Neuronal stem cell (in vitro differentiated cells): ENCODE results near the gene RHOG.

Source experiments
- DNase-seq: peaks from one replicate; pipeline ENCODE4 v3.0.0-alpha.2; 2013; ENCODE audit warnings: low spot score
- H2AFZ ChIP-seq: one replicate; pipeline ENCODE4 v1.6.1; 2013; ENCODE audit warnings: mild to moderate bottlenecking, low read length, inconsistent platforms
- H2AK5ac ChIP-seq: 2 replicates; pipeline ENCODE4 v1.6.1; 2013; ENCODE audit warnings: low read depth, mild to moderate bottlenecking, inconsistent platforms, low read length, moderate library complexity, mixed read lengths
- H2BK120ac ChIP-seq: 2 replicates; pipeline ENCODE4 v1.6.1; 2013; ENCODE audit warnings: low read depth, mild to moderate bottlenecking, inconsistent platforms, low read length, moderate library complexity, mixed read lengths
- H2BK12ac ChIP-seq: one replicate; pipeline ENCODE4 v1.6.1; 2013; ENCODE audit warnings: low read length, inconsistent platforms
- H2BK15ac ChIP-seq: 2 replicates; pipeline ENCODE4 v1.6.1; 2013; ENCODE audit warnings: mild to moderate bottlenecking, low read length, inconsistent platforms, mixed read lengths
- H2BK5ac ChIP-seq: one replicate; pipeline ENCODE4 v1.6.1; 2013; ENCODE audit warnings: inconsistent platforms, mild to moderate bottlenecking, low read length, moderate library complexity
- H3K14ac ChIP-seq: one replicate; pipeline ENCODE4 v1.6.1; 2013; ENCODE audit warnings: low read length, inconsistent platforms
- H3K18ac ChIP-seq: 2 replicates; pipeline ENCODE4 v1.6.1; 2013; ENCODE audit warnings: low read length, inconsistent platforms
- H3K23ac ChIP-seq: 2 replicates; pipeline ENCODE4 v1.6.1; 2013; ENCODE audit warnings: low read depth, mild to moderate bottlenecking, mixed read lengths, low read length, inconsistent platforms; ENCODE audit not compliant: poor library complexity
- H3K27ac ChIP-seq: replicated peaks from 3 replicates; pipeline ENCODE4 v1.5.1; 2013; ENCODE audit warnings: low read length, inconsistent platforms
- H3K27me3 ChIP-seq, 3 experiments: 2 replicates each; pipeline ENCODE4 v1.6.1; 2013; ENCODE audit warnings: low read length in 3 of 3, mild to moderate bottlenecking in 2 of 3, inconsistent platforms in 1 of 3, low read depth in 1 of 3, mixed read lengths in 1 of 3, moderate library complexity in 1 of 3; ENCODE audit not compliant: control insufficient read depth in 3 of 3, insufficient read depth in 3 of 3
- H3K36me3 ChIP-seq, 2 donors: replicated peaks in 1 of 2; 2 replicates each; pipeline ENCODE4 v1.6.1; 2013; ENCODE audit warnings: low read length in 2 of 2; ENCODE audit not compliant: control insufficient read depth in 2 of 2, insufficient read depth in 2 of 2
- H3K4ac ChIP-seq: 2 replicates; pipeline ENCODE4 v1.6.1; 2013; ENCODE audit warnings: inconsistent platforms, mild to moderate bottlenecking, low read length, moderate library complexity
- H3K4me1 ChIP-seq, 2 donors: 1 replicate in 1 of 2; 2 replicates in 1 of 2; pipeline ENCODE4 v1.6.1; 2013; ENCODE audit warnings: low read length in 2 of 2, low read depth in 1 of 2; ENCODE audit not compliant: control insufficient read depth in 2 of 2, insufficient read depth in 1 of 2
- H3K4me2 ChIP-seq: one replicate; pipeline ENCODE4 v1.6.1; 2013; ENCODE audit warnings: mild to moderate bottlenecking, low read length, inconsistent platforms; ENCODE audit not compliant: insufficient read depth, poor library complexity, severe bottlenecking
- H3K4me3 ChIP-seq, 2 donors: 2 replicates each; pipeline ENCODE4 v1.5.1; 2013; ENCODE audit warnings: low read length in 2 of 2, mild to moderate bottlenecking in 2 of 2, inconsistent platforms in 1 of 2, moderate library complexity in 1 of 2
- H3K79me1 ChIP-seq: one replicate; pipeline ENCODE4 v1.6.1; 2013; ENCODE audit warnings: low read depth, mild to moderate bottlenecking, inconsistent platforms, low read length, moderate library complexity
- H3K9ac ChIP-seq: one replicate; pipeline ENCODE4 v1.6.1; 2013; ENCODE audit warnings: mild to moderate bottlenecking, low read depth, low read length, inconsistent platforms; ENCODE audit not compliant: poor library complexity
- H3K9me3 ChIP-seq, 2 donors: replicated peaks in 1 of 2; 2 replicates each; pipeline versions ENCODE3 to v1.6.1; 2013; ENCODE audit warnings: low read length in 2 of 2, mild to moderate bottlenecking in 2 of 2, inconsistent platforms in 1 of 2, low read depth in 1 of 2, mixed read lengths in 1 of 2, moderate library complexity in 1 of 2; ENCODE audit not compliant: control insufficient read depth in 2 of 2, insufficient read depth in 1 of 2
- H4K8ac ChIP-seq: one replicate; pipeline ENCODE4 v1.6.1; 2013; ENCODE audit warnings: low read depth, mild to moderate bottlenecking, inconsistent platforms, low read length, moderate library complexity
- H4K91ac ChIP-seq: one replicate; pipeline ENCODE4 v1.6.1; 2013; ENCODE audit warnings: low read length, low read depth, mild to moderate bottlenecking, inconsistent platforms; ENCODE audit not compliant: poor library complexity
- WGBS, 2 donors: extraction: QIAGEN DNeasy Blood & Tissue Kit; methylation state at CpG; one replicate each; pipeline ENCODE4 v1.1.7; 2013; ENCODE audit warnings: missing lambda C conversion rate in 2 of 2, mixed read lengths in 1 of 2; ENCODE audit not compliant: insufficient read length in 2 of 2, insufficient replicate concordance in 1 of 2; ENCODE audit errors: extremely low coverage in 2 of 2; 5-methylcytosine and 5-hydroxymethylcytosine counted together

RHOG gene

DNA sequence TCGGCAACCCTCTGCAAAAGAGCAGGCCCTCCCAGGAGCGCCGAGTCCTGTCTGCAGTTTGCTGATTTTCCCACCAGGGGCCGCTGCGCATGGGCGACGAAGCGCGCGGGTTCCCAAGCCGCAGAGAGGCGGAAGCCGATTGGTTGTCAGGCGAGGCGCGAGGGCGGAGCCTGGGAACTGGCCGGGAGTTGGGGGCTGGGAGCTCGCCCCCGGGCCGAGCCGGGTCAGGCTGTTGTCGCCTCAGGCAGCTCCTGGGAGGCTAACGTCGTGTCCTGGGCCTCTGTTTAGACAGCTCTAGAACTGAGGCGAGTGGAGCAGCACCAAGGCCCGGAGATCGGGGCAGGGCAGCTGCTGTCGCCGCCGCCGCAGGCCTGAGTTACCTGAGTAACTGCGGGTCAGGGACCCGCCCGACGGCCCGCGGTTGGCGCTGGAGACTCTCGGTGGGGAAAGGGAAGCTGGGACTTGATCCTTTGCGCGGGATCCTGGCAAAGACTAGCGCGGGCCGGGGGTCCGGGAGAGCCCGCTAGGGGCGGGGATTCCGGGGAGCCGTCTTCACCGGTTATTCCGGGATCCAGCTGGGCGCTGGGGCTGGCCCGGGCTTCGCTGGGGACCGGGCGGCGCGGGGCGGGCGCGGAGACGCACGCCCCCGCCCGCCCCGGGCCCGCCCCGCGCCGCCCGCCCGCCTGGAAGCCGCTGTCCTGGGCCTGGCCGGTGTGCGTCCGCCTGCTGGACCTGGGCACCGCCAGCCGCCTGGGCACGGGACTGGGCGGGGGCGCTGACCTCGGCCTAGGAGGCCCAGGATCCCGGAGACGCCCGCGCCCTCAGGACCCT is 14.4 kb upstream of the RHOG start, which contains the start of gene STIM1:
Gene STIM1, plus strand, starts transcription at position 688 of the 831 bp plus-strand sequence. CDS start 607 bp downstream, outside the sequence.
- H2BK12ac ChIP-seq = no peak within 1 kb of the TSS
- WGBS, 2 donors = no CpG with 5 or more reads among the region's 87 CpGs
- peak within 1 kb of the TSS; percentile 89 to 96 for H3K4me3 ChIP-seq
- peaks cover 0 to 3% (median 0%) of the 10 kb centered on the region in 3 experiments for H3K27me3 ChIP-seq
- H3K9me3 ChIP-seq = no peaks in the 10 kb centered on the region
- no peaks in the 10 kb centered on the region for H3K36me3 ChIP-seq
- H2AK5ac ChIP-seq = no peak within 1 kb of the TSS
- H2BK120ac ChIP-seq = peak within 1 kb of the TSS; percentile 4
- no peak within 1 kb of the TSS for H4K91ac ChIP-seq
- peaks cover 2% of the 10 kb centered on the region for H3K79me1 ChIP-seq
- H3K4ac ChIP-seq = no peak within 1 kb of the TSS
- H2BK5ac ChIP-seq = no peak within 1 kb of the TSS
- H2BK15ac ChIP-seq = peak within 1 kb of the TSS; percentile 23
- peak within 1 kb of the TSS; percentile 27 for H3K23ac ChIP-seq
- H3K27ac ChIP-seq = peak within 1 kb of the TSS; percentile 83
- H4K8ac ChIP-seq = no peak within 1 kb of the TSS
- peak within 1 kb of the TSS; percentile 85 for H3K9ac ChIP-seq
- peak within 1 kb of the TSS; percentile 100 for H2AFZ ChIP-seq
- peak within 1 kb of the TSS; percentile 93 for H3K18ac ChIP-seq
- peak within 1 kb of the TSS; percentile 87 for H3K4me2 ChIP-seq
- peak within 1 kb of the TSS; percentile 65 for H3K14ac ChIP-seq
- peaks cover 17 to 21% of the 10 kb centered on the region in 2 donors for H3K4me1 ChIP-seq
- DNase-seq = peak; percentile 95

DNA sequence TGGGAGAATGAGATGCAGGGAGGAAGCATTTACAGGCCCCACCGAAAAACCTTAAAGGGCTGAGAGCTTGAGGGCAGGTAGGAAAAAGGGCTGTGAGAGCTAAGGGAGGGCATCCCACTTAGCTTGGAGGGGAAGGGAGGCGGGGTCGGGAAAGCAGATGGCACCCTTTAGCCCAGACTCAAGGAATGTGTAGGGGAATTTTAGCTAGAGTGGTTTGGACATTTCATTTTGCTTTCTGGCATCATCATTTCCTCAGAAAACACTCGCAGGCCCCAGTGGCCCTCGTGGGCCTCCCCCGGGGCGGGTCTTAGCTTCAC is 13.9 kb upstream of the RHOG start:
- Histone ChIP-seq H3K4me2 (peak overlapping the region; percentile 41), H3K14ac (no peak overlapping the region), H2BK120ac (no peak overlapping the region), H3K4me3 (peak overlapping the region in 1 of 2 donors; percentile 89), H3K27ac (no peak overlapping the region), H3K27me3 (peaks cover 0 to 3% (median 0%) of the 10 kb centered on the region in 3 experiments), H3K9me3 (no peaks in the 10 kb centered on the region), H3K4me1 (peaks cover 17 to 21% of the 10 kb centered on the region in 2 donors), H3K9ac (no peak overlapping the region), H2AK5ac (no peak overlapping the region), H2AFZ (peak overlapping the region; percentile 100), H4K91ac (no peak overlapping the region), H3K36me3 (no peaks in the 10 kb centered on the region), H4K8ac (no peak overlapping the region), H2BK5ac (no peak overlapping the region), H3K4ac (no peak overlapping the region), H2BK15ac (no peak overlapping the region), H3K23ac (peak overlapping the region; percentile 8), H2BK12ac (no peak overlapping the region), H3K18ac (no peak overlapping the region), H3K79me1 (peaks cover 2% of the 10 kb centered on the region)
- no CpG with 5 or more reads among the region's 7 CpGs for WGBS, 2 donors
- DNase-seq = no peak

DNA sequence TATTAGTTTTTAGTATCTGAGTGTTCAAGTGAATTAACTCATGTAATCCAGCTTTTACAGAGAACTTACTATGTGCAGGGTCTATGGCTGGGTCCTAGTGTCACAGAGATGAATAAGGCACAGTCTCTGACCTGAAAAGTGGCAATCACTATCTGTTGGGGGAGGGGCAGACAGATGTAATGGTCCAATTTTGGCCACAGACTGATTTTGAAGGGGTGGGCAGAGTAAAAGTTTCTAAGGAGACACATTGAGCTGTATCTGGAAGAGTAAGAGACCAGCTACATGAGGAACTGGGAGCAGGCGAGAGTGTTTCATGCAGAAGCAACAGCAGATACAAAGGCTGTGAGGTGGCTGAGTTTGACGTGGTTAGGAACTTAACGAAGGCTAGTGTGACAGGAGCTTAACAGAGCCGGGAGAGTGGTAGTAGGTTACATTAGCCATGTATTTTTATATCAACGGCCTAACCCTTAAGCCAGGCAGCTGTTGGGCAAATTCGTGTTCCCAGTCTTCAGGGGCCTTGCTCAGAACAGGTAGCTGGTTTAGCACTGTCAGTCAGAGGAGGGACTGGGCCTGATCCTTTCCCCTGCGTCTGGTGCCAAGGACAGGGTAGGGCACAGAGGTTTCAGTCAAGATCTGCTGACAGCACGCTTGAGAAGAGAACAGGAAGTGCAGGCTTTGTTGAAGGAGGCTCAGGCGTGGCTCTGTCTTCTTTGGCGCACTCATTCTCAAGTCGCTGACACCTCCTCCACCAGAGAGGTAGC is 13.3 kb upstream of the RHOG start:
- Histone ChIP-seq H3K9me3 (no peaks in the 10 kb centered on the region), H2BK15ac (no peak overlapping the region), H3K4me1 (peaks cover 12 to 18% of the 10 kb centered on the region in 2 donors), H2BK5ac (no peak overlapping the region), H3K27ac (no peak overlapping the region), H4K8ac (no peak overlapping the region), H3K4me3 (peak overlapping the region in 1 of 2 donors; percentile 89), H3K4ac (no peak overlapping the region), H4K91ac (no peak overlapping the region), H3K14ac (no peak overlapping the region), H3K23ac (no peak overlapping the region), H2BK120ac (no peak overlapping the region), H3K79me1 (peaks cover 2% of the 10 kb centered on the region), H3K36me3 (no peaks in the 10 kb centered on the region), H3K9ac (no peak overlapping the region), H3K18ac (no peak overlapping the region), H3K4me2 (no peak overlapping the region), H2AFZ (peak overlapping the region; percentile 100), H2AK5ac (no peak overlapping the region), H3K27me3 (peaks cover 0 to 3% (median 0%) of the 10 kb centered on the region in 3 experiments), H2BK12ac (peak overlapping the region; percentile 23)
- DNase-seq = no peak
- no CpG with 5 or more reads among the region's 11 CpGs for WGBS, 2 donors

DNA sequence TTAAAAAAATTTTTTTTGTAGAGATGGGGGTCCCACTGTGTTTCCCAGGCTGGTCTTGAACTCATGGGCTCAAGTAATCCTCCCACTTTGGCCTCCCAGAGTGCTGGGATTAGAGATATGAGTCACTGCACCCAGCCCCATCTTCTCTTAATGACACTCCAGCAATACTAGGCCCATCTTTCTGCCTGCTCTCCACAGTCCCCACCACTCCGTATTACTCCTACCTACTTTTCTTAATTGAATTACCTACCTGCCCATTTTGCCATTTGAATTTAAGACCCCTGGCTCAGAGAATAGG is 12.7 kb upstream of the RHOG start:
- no peak overlapping the region for H4K8ac ChIP-seq
- no peak overlapping the region for H2BK12ac ChIP-seq
- no peak overlapping the region for H3K9ac ChIP-seq
- peaks cover 12 to 16% of the 10 kb centered on the region in 2 donors for H3K4me1 ChIP-seq
- H3K4me3 ChIP-seq = no peak overlapping the region
- H3K27me3 ChIP-seq = peaks cover 0 to 3% (median 0%) of the 10 kb centered on the region in 3 experiments
- H3K14ac ChIP-seq = no peak overlapping the region
- H3K18ac ChIP-seq = no peak overlapping the region
- no peak overlapping the region for H4K91ac ChIP-seq
- no peak overlapping the region for H2AK5ac ChIP-seq
- H3K23ac ChIP-seq = no peak overlapping the region
- no peak overlapping the region for H3K4ac ChIP-seq
- H2BK120ac ChIP-seq = no peak overlapping the region
- no peak overlapping the region for H2BK15ac ChIP-seq
- WGBS, 2 donors = no CpG with 5 or more reads among the region's 1 CpG
- peak overlapping the region; percentile 100 for H2AFZ ChIP-seq
- H2BK5ac ChIP-seq = no peak overlapping the region
- DNase-seq = no peak
- H3K27ac ChIP-seq = no peak overlapping the region
- peaks cover 2% of the 10 kb centered on the region for H3K79me1 ChIP-seq
- no peaks in the 10 kb centered on the region for H3K36me3 ChIP-seq
- no peaks in the 10 kb centered on the region for H3K9me3 ChIP-seq
- no peak overlapping the region for H3K4me2 ChIP-seq
